GM21619 (cell line): ENCODE data around the gene ICAM2.
A peak's percentile ranks its signal among the peaks of the same experiment; 100 is the strongest.

Experiments
- ATAC-seq: cut with Tn5 transposase; IDR thresholded peaks from one replicate; pipeline ENCODE4 v1.9.1; 2021; ENCODE audit not compliant: unreplicated experiment

The ICAM2 gene

GRCh38 chr17:64045176-64045575 is 24.7 kb upstream of the ICAM2 start:
- no peak for ATAC-seq

DNA sequence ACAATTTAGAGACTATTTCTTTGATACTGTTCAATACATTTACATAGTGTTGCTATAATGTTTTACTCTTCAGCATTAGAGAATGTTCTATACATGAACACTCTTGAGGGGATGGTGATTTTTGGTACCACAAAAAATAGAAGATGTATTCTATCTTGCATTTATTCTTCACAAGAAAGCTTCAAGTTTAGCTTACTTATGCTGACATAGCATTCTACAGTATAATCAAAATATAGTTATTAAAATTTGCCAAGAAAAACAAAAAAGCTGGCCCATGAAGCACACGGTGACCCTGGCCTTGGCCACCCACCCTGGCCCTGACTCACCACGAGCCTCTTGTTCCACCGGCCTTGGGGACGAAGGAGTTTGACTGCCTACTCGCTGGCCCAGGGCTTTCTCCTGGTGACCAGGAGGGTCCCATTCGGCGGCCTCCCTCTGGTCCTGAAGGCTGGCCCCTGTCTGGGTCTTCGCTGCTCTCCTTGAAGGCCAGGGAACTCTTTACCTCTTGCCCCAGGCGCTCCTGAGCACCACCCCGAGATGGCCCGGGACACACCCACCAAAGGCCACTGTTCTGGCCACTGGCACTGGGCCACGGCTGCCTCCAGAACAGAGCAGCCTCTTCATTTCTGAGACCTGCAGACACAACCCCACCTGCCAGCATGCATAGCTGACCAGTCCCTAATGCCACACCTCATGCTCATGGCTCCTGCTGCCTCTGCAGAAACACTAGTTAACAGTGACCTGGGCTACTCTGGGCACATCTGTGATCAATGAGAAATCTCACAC is 22.5 kb upstream of the ICAM2 start:
- ATAC-seq: no peak

DNA sequence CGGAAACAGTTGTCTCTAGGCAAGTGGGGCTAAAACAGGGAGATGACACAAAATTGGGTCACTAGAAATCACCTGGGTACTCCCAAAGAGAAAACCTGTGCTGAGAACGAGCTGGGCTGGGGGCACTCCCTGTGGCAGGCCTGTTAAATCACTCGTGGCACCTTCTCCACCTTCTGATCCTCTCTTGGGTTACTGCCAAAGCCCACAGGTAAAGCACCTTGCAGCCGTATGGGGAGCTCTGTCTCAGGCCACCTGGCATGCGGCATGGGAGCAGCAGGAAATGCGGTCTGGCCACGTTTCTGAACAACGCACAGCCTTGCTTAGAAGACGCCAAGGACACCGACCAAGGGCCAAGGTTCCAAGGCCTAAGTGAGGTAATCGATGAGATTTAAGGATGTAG is 21.5 kb upstream of the ICAM2 start:
- no peak for ATAC-seq

GRCh38 chr17:64040206-64040605 is 19.8 kb upstream of the ICAM2 start:
- ATAC-seq: no peak

DNA sequence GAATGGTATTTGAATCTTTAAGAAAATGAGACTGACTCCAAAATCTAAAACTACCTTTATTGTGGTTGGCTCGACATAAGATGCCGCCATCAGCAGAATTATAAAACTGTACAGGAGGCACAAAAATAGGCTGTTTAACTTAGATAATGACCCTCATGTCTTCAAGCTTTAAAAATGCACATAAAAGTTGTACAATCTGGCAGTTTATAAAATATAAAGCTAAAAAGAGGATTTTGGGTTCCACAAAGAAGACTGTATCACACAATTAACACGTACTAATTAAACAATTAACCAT is 18.6 kb upstream of the ICAM2 start:
- no peak for ATAC-seq

DNA sequence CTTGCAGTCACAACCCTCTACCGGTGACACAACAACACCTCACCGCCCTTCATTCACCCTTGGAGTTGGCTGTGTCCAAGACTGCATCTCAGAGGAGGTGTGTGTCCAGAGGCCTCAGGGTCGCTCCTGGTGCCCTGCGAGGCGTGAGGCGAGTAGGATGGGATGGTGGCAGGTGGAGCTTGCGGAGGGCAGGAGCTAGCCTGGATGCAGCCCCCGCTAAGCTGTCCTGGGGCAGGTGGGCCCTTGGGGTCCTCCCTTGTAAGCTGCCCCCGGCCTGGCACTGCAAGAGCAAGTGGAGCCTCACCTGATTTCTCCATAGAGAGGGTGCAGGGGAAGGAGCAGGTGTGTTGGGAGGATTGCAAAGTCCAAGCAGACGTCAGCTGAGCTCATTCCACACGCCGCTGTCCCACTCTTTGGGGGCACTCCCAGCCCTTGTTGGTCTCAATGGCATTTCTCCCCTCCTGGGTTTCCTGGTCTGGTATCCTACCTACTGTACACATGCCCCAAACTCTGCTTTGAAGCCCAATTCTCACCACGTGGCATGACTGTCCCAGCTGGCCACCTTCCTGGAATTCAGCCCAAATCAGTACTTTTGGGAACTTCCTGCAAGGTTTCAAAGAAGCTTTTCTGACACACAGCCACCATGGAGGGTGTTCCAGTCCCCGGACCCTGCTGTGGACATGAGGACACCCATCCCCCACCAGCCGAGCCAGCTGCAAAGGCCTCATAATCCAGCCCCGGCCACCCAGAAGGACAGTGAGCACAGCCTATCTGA is 18.1 kb upstream of the ICAM2 start:
- no peak for ATAC-seq

GRCh38 chr17:64037802-64038201 is 17.4 kb upstream of the ICAM2 start:
- ATAC-seq: no peak

DNA sequence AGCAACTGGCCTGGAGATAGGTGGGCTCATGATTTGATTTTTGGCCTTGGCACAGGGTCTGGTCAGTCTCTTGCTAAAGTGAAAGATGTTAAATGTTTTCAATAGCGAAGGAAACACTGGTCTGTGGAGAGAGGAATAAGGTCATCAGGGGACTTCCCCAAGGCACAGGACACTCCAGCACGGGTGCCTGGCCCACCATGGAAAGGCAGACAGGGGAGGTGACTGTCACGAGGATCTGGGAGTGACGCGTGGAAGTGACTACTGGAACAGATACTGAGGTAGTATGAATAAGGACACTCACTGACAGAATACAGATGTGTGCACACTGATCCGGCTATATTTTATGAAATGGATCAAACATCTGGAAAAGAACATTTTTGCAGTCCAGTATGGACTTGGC is 16.7 kb upstream of the ICAM2 start:
- no peak for ATAC-seq

DNA sequence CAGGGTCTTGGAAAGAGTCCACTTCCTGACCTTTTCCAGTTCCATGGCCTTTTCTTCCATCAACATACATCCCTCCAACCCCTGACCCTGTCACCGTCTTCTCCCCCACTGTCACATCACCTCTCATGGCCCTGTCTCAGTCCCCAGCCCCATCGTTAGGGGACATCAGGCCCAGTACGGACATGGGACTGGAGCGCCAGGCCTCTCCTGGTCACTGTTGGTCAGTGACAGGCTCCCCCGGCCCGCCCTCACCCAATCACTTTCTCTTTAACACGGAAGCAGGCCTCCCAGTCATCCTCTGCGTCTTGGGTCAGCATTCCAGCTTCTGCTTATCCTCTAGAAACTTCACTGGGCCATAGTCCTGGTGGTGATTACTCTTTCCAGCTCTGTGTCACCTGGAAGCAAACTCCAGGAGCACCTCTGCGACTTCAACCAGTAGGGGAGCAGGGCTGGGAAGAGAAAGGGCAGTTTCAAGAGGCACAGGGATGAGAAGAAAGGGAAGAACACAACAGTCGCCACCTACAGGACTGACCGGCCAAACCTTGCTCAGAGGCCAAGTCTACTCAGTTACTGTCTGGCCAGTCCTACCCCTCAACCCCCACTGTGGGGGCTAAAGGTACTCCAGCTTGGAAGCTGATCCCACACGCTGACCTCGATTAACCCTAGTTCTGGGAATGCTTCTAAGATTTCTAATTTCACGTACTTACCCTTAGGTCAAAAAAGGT is 15.9 kb upstream of the ICAM2 start:
- ATAC-seq: no peak

DNA sequence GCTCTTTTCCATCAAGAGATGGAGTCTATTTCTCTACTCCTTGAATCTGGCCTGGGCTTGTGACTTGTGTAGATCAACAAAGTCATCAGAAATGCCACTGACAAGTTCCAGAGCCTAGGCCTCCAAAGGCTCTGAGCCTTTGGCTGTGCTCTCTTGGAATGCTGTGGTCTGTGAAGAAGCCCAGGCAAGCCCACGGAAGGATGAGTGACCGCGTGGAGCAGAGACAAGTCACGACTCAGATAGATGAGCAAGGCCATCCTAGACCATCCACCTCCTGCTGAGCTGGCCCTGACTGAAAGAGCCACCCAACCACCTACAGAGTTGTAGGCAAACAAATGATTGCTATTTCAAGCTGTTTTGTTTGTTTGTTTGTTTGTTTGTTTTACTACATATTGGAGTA is 11.6 kb upstream of the ICAM2 start:
- ATAC-seq: no peak

- ATAC-seq: no peak
Measured at GRCh38 chr17:64028874-64029464, 8.5 kb upstream of the ICAM2 start.

DNA sequence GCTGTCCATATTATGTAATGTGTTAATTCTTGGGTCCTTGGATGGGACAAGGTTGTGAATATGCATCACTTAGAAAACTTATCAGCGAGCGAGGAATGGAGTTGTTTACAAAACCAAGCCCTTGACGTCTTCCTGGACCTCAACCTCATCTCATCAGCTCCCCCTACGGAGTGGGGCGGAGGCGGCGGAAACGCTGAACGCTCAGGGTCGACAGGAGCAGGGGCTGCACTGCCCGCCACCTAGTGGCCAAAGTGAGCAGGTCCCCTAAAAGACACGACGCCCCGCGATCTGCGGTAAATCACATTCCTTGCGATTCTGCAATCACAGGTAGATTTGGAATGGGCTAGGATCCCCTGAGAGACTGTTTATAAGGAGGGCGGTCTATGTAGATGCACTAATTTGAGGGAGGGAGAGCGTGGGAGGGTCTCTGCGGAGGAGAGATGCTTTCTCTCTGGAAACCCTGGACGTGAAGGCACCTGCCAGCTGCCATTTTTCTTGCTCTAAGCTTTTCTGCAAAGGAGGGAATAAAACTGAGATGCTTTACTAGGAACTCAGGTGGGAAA is 5.4 kb upstream of the ICAM2 start:
- ATAC-seq: peak; percentile 64

- ATAC-seq: no peak
Measured at GRCh38 chr17:64024781-64025731, 4.6 kb upstream of the ICAM2 start.

- ATAC-seq: no peak
Measured at GRCh38 chr17:64024215-64024654, 3.8 kb upstream of the ICAM2 start.

DNA sequence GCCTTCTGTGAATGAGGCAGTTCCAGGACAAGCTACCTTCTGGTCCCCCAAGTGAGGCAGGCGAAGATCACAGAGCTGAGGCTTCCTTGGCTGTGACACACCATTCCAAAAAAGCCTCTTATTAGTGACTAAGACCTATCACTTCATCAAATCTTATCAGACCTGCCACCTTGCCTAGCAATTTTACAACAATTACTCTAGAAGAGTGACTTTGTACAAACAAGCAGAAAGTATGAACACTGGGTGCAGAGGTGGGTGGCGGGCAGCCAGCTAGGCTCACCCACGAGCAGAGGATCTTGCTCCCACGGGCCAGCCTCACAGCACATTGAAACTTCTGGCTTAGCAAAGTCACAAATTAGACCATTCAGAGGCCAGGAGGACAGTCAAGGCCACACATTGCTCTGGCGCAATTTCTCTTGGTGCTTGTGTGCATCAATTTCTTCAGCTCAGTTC is 2.2 kb upstream of the ICAM2 start:
- ATAC-seq: no peak

DNA sequence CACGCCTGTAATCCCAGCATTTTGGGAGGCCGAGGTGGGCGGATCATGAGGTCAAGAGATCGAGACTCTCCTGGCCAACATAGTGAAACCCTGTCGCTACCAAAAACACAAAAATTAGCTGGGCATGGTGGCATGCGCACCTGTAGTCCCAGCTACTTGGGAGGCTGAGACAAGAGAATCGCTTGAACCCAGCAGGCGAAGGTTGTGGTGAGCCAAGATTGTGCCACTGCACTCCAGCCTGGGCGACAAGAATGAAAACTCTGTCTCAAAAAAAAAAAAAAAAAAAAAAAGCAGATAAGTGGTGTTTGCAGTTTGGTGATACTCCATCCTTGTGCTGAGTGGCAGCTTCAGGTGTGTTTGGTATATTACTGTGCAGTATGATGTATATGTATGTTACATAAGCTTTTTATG is 877 bp downstream of the ICAM2 start:
- peak; percentile 7 for ATAC-seq

GRCh38 chr17:64017381-64017980 is 3.0 kb downstream of the ICAM2 start:
- no peak for ATAC-seq

DNA sequence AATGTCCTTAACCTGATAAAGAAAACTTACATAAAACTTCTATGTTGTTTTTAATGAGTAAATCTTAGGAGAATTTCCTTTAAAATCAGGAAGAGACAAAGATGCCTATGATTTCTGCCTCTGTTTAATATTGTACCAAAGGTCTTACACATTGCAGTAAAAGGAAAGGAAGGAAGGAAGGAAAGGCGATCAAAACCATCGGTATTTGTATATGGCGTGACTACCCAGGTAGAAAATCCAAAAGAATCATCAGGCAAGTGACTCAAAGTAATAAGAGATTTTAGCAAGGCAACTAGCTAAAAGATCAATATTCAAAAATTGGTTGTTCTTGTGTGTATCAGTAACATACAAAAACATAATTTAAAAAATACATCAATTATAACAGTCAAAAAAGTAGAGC is 3.5 kb downstream of the ICAM2 start:
- no peak for ATAC-seq

DNA sequence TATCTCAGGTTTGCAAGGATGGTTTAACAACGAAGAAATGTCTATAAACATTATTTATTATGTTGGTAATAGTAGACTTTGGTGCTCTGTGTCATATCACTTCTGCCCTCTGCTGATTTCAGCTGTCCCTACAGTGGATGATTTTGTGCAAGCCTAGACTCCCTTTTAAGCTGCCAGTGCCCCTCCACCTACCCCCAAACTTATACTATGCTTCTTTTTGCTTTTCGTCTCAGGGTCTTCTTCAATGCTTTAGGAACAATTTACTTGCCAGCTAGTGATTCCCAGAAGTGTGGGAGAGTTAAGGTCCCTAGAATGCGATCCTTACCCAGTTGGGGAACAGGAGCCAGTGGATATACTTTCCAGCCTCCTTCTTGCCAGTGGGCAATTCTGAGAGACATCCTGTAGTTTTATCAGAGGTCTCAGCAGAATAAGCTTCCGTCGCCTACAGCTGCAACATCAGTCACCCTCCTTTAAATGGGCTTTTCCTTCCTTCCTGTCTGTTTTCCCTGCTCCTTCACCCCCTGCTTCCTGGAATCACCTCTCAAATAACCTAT is 4.1 kb downstream of the ICAM2 start:
- no peak for ATAC-seq
